IMR-90 (cell line): ENCODE measurements around the gene MCM8. TPM values are rescaled to one million over a fixed set of nuclear protein-coding genes. Genes with fewer than 3 reads are reported as not detected.

Experiments used
- ATAC-seq: fragments of 200-7000 bp; cut with Tn5 transposase; 2 replicates; pipeline ENCODE4 v1.9.1; 2020; ENCODE audit warnings: low read depth, mild to moderate bottlenecking, moderate library complexity
- BruUV-seq: library from RNA; stranded (reverse); fragments of 400-500 nt; replicated peaks from 2 replicates; lab custom pipeline; 2021; lab: Mats Ljungman, UMichigan
- CTCF ChIA-PET: fragments of 300-600 bp; formaldehyde crosslinking; extraction: SDS; loops from one replicate; lab custom pipeline; 2021; ENCODE audit warnings: antibody characterized with exemption; lab: Yijun Ruan, JAX
- POLR2A ChIA-PET: fragments of 300-600 bp; sonication (Branson Sonifier 250); formaldehyde crosslinking; loops from one replicate; lab custom pipeline; 2022; ENCODE audit warnings: antibody characterized with exemption; ENCODE audit not compliant: unreplicated experiment; lab: Charles Lee
- DNase-seq: peaks from one replicate; pipeline ENCODE4 v3.0.0; 2013
- H2AFZ ChIP-seq: replicated peaks from 2 replicates; pipeline ENCODE3; 2013; ENCODE audit warnings: low read length, mild to moderate bottlenecking; ENCODE audit not compliant: poor library complexity
- H2AK5ac ChIP-seq: 2 replicates; pipeline ENCODE4 v1.6.1; 2013; ENCODE audit warnings: low read depth, low read length, inconsistent platforms
- H2AK9ac ChIP-seq: replicated peaks from 2 replicates; pipeline ENCODE3; 2013; ENCODE audit warnings: mild to moderate bottlenecking, low read depth, low read length, moderate library complexity; ENCODE audit not compliant: poor library complexity
- H2BK120ac ChIP-seq: 2 replicates; pipeline ENCODE4 v1.6.1; 2013; ENCODE audit warnings: low read depth, low read length, inconsistent platforms
- H2BK15ac ChIP-seq: 3 replicates; pipeline ENCODE4 v1.6.1; 2013; ENCODE audit warnings: low read depth, low read length, inconsistent platforms
- H2BK20ac ChIP-seq: 2 replicates; pipeline ENCODE4 v1.6.1; 2013; ENCODE audit warnings: low read depth, mild to moderate bottlenecking, inconsistent platforms, low read length, moderate library complexity
- H2BK5ac ChIP-seq: 2 replicates; pipeline ENCODE4 v1.6.1; 2013; ENCODE audit warnings: mild to moderate bottlenecking, low read depth, low read length, inconsistent platforms; ENCODE audit not compliant: poor library complexity, severe bottlenecking
- H3K14ac ChIP-seq: replicated peaks from 2 replicates; pipeline ENCODE4 v1.6.1; 2013; ENCODE audit warnings: low read depth, low read length, inconsistent platforms
- H3K18ac ChIP-seq: 2 replicates; pipeline ENCODE4 v1.6.1; 2013; ENCODE audit warnings: low read depth, low read length, control low read depth
- H3K23ac ChIP-seq: 2 replicates; pipeline ENCODE4 v1.6.1; 2013; ENCODE audit warnings: low read depth, low read length, inconsistent platforms
- H3K27ac ChIP-seq: 2 replicates; pipeline ENCODE4 v1.5.1; 2013; ENCODE audit warnings: mild to moderate bottlenecking, control low read depth, low read length; ENCODE audit not compliant: insufficient read depth
- H3K27me3 ChIP-seq: 2 replicates; pipeline ENCODE4 v1.6.1; 2013; ENCODE audit warnings: low read length; ENCODE audit not compliant: control insufficient read depth, insufficient read depth
- H3K36me3 ChIP-seq: 2 replicates; pipeline ENCODE4 v1.6.1; 2013; ENCODE audit warnings: low read length, mixed read lengths; ENCODE audit not compliant: control insufficient read depth, insufficient read depth
- H3K4ac ChIP-seq: 2 replicates; pipeline ENCODE4 v1.6.1; 2013; ENCODE audit warnings: low read depth, low read length, inconsistent platforms
- H3K4me1 ChIP-seq: 2 replicates; pipeline ENCODE4 v1.6.1; 2013; ENCODE audit warnings: low read length, mixed read lengths; ENCODE audit not compliant: control insufficient read depth, insufficient read depth
- H3K4me2 ChIP-seq: 2 replicates; pipeline ENCODE4 v1.6.1; 2013; ENCODE audit warnings: low read depth, mild to moderate bottlenecking, control low read depth, low read length, moderate library complexity
- H3K4me3 ChIP-seq: 2 replicates; pipeline ENCODE4 v1.5.1; 2013; ENCODE audit warnings: low read depth, mild to moderate bottlenecking, control low read depth, low read length, moderate library complexity; ENCODE audit not compliant: insufficient read depth
- H3K56ac ChIP-seq: 2 replicates; pipeline ENCODE4 v1.6.1; 2013; ENCODE audit warnings: low read length, inconsistent platforms; ENCODE audit not compliant: insufficient read depth; ENCODE audit errors: extremely low read depth
- H3K79me1 ChIP-seq, 2 experiments: 2 replicates each; pipeline ENCODE4 v1.6.1; 2013; ENCODE audit warnings: low read length in 2 of 2, inconsistent platforms in 1 of 2, low read depth in 1 of 2
- H3K9ac ChIP-seq: 2 replicates; pipeline ENCODE4 v1.6.1; 2013; ENCODE audit warnings: low read depth, low read length, control low read depth
- H3K9me1 ChIP-seq: 2 replicates; pipeline ENCODE4 v1.6.1; 2013; ENCODE audit warnings: low read length, inconsistent platforms; ENCODE audit not compliant: insufficient read depth
- H3K9me3 ChIP-seq: 2 replicates; pipeline ENCODE4 v1.6.1; 2013; ENCODE audit warnings: low read length; ENCODE audit not compliant: control insufficient read depth, insufficient read depth
- H4K20me1 ChIP-seq: 2 replicates; pipeline ENCODE4 v1.6.1; 2013; ENCODE audit warnings: low read length, inconsistent platforms; ENCODE audit not compliant: insufficient read depth
- H4K5ac ChIP-seq: 2 replicates; pipeline ENCODE4 v1.6.1; 2013; ENCODE audit warnings: mild to moderate bottlenecking, low read depth, low read length, control low read depth
- H4K8ac ChIP-seq, 2 experiments: 2 replicates each; pipeline ENCODE4 v1.6.1; 2013; ENCODE audit warnings: low read depth in 2 of 2, low read length in 2 of 2, control low read depth in 1 of 2, inconsistent platforms in 1 of 2
- H4K91ac ChIP-seq: 2 replicates; pipeline ENCODE4 v1.6.1; 2013; ENCODE audit warnings: low read depth, low read length, inconsistent platforms; ENCODE audit not compliant: insufficient read depth
- BHLHE40 ChIP-seq: fragments of 150-350 bp; IDR thresholded peaks from 2 replicates; pipeline ENCODE4 v1.6.1; 2016; ENCODE audit warnings: mild to moderate bottlenecking, low read depth, low read length
- CTCF ChIP-seq: conservative IDR thresholded peaks from 2 replicates; pipeline ENCODE4 v1.5.1; 2012; ENCODE audit warnings: mild to moderate bottlenecking, low read depth, low read length, improper control_type of control experiment
- ELK1 ChIP-seq: fragments of 150-350 bp; IDR thresholded peaks from 2 replicates; pipeline ENCODE4 v1.6.1; 2016; ENCODE audit warnings: low read depth, mild to moderate bottlenecking, low read length, moderate library complexity, borderline replicate concordance
- NFE2L2 ChIP-seq: fragments of 150-350 bp; IDR thresholded peaks from 2 replicates; pipeline ENCODE4 v1.6.1; 2016; ENCODE audit warnings: low read depth, mild to moderate bottlenecking, low read length
- RCOR1 ChIP-seq: IDR thresholded peaks from 2 replicates; pipeline ENCODE4 v1.6.1; 2012; ENCODE audit warnings: mild to moderate bottlenecking, low read length, improper control_type of control experiment; ENCODE audit not compliant: insufficient replicate concordance
- USF2 ChIP-seq: fragments of 150-350 bp; IDR thresholded peaks from 2 replicates; pipeline ENCODE4 v1.6.1; 2017; ENCODE audit warnings: mild to moderate bottlenecking, antibody characterized with exemption, low read length, low read depth
- WGBS, 2 experiments: methylation state at CpG; one replicate each; pipeline versions ENCODE4 v1.1.5 to v1.1.7; 2013; ENCODE audit warnings: missing lambda C conversion rate in 2 of 2; ENCODE audit not compliant: insufficient read length in 1 of 2; ENCODE audit errors: extremely low coverage in 2 of 2; 5-methylcytosine and 5-hydroxymethylcytosine counted together
- dilution Hi-C: fragments of 300-500 bp; cut with HindIII; formaldehyde crosslinking; loops from one replicate; pipeline ENCODE4 v1.14.3; 2018; ENCODE audit warnings: low sequenced_read_pairs; ENCODE audit not compliant: unreplicated experiment
- in situ Hi-C: fragments of 300-500 bp; cut with MboI; formaldehyde crosslinking; loops from 3 replicates; pipeline ENCODE4 v1.14.3; 2019; ENCODE audit warnings: low sequenced_read_pairs, inconsistent platforms, mixed read lengths
- intact Hi-C: fragments of 100-400 bp; cut with micrococcal nuclease; formaldehyde crosslinking; loops from 2 replicates; pipeline ENCODE4 v1.10.0; 2022
- polyA plus RNA-seq, 3 experiments: library from polyadenylated mRNA; depleted of rRNA; stranded (reverse); fragments of >200 nt; gene quantifications; 2 replicates each; pipeline ENCODE4 v1.2.3, GENCODE V29; 2012; ENCODE audit warnings: low replicate concordance in 1 of 3
- total RNA-seq: library from RNA; depleted of rRNA; stranded (reverse); fragments of >200 nt; gene quantifications from 2 replicates; pipeline ENCODE4 v1.2.3, GENCODE V29; 2012

MCM8 gene
- total and polyA plus RNA-seq, 2 of the 4 experiments (the other 2 are of a cell fraction): 4.2 to 11.5 TPM

GRCh38 chr20:6000871-6001270 lies 50.4 kb downstream of the MCM8 start:
- no peak overlapping the region for H3K4ac ChIP-seq
- H3K9me3 ChIP-seq: no peaks in the 10 kb centered on the region
- H3K4me3 ChIP-seq: no peak overlapping the region
- WGBS, 2 experiments: 92% methylated on average over 2 of the region's 8 CpGs; no CpG with 5 or more reads in 1 of the 2 experiments
- H3K4me2 ChIP-seq: no peak overlapping the region
- no peaks in the 10 kb centered on the region for H3K79me1 ChIP-seq
- no peak overlapping the region for H3K56ac ChIP-seq
- H3K4me1 ChIP-seq: no peaks in the 10 kb centered on the region
- no peak overlapping the region for H2AFZ ChIP-seq
- H3K18ac ChIP-seq: no peak overlapping the region
- no peaks in the 10 kb centered on the region; the same call in 1 of the 2 replicates for H3K9me1 ChIP-seq
- DNase-seq (no peak), ATAC-seq (no peak)
- CTCF ChIA-PET: interaction anchor here (0.7 to 0.8 kb wide), 2 partner anchors 25 to 371 kb away, joined by 3 read pairs; no protein-coding TSS in a partner anchor
- H4K91ac ChIP-seq: no peak overlapping the region
- in situ Hi-C loops (no loop called here), intact Hi-C loops (no loop called here), dilution Hi-C loops (no loop called here)
- no TSS peak for BruUV-seq
- no peak overlapping the region for H3K23ac ChIP-seq
- H2BK20ac ChIP-seq: no peak overlapping the region
- no peaks in the 10 kb centered on the region; the same call in 1 of the 2 replicates for H3K36me3 ChIP-seq
- TF ChIP-seq NFE2L2 (no peak), BHLHE40 (no peak), ELK1 (no peak), CTCF (no peak), USF2 (no peak), RCOR1 (no peak)
- no peak overlapping the region for H2BK15ac ChIP-seq
- no peak overlapping the region for H4K5ac ChIP-seq
- H4K20me1 ChIP-seq: no peaks in the 10 kb centered on the region
- no peak overlapping the region for H2AK5ac ChIP-seq
- H2BK5ac ChIP-seq: no peak overlapping the region
- H3K14ac ChIP-seq: no peak overlapping the region
- no peak overlapping the region for H3K9ac ChIP-seq
- no peak overlapping the region for H2AK9ac ChIP-seq
- no peak overlapping the region for H4K8ac ChIP-seq
- POLR2A ChIA-PET: interaction anchor here (0.6 kb wide), 1 partner anchor 9 kb away, joined by 3 read pairs; no protein-coding TSS in a partner anchor
- no peaks in the 10 kb centered on the region for H3K27me3 ChIP-seq
- no peak overlapping the region for H3K27ac ChIP-seq
- no peak overlapping the region for H2BK120ac ChIP-seq
